GM19328 (cell line): ENCODE results near the gene KLHL28.
"Not testable (repeated sequence)": the region's sequence is repeated elsewhere in the genome, so short reads cannot be mapped to it uniquely, and the experiment has no call there.

ENCODE experiments used
- ATAC-seq: cut with Tn5 transposase; IDR thresholded peaks from one replicate; pipeline ENCODE4 v1.9.1; 2021; ENCODE audit warnings: mild to moderate bottlenecking, moderate library complexity; ENCODE audit not compliant: unreplicated experiment

KLHL28 gene

GRCh38 chr14:44897041-44897844 lies 64.5 kb downstream of the KLHL28 start:
- peak; percentile 93 for ATAC-seq

- ATAC-seq: no peak
Measured at GRCh38 chr14:44896275-44897040, 65.3 kb downstream of the KLHL28 start.

DNA sequence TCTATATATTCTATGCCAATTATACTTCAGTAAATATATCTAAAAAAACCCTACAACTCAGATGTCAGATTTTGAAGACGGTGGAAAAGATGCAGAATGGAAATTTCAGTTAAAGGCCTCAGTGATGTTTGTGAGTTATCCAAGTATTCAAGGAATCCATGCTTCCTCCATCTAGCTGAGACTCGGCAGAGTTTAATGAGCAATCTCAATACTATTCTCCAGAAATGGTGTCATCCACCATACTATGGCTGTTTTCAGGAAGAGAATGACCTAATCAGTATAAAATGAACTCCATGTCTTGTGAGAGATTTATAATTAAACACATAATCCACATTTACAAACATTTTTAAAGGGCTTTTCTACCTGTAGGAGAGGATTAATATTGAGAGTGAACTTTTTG lies 66.0 kb downstream of the KLHL28 start:
- ATAC-seq: no peak

DNA sequence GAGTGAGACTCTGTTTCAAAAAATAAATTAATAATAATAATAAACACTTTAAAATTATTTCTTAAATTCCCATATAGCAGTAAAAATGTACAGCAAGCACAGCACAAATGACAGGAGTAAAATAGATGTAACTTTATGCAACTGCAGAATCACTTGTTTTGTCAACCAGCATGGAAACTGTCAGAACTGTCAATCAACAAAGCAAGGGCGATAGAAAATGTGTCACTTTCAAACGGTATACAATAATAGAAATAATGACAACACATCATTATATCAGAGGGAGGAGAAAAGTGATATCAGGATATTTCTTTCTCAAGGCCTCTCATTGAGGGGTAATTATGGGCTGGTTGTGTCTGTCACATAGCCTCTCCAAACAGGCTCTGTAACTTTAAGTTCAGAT lies 68.2 kb downstream of the KLHL28 start:
- ATAC-seq: no peak

- not testable (repeated sequence) for ATAC-seq
Measured at GRCh38 chr14:44891726-44892372, 69.9 kb downstream of the KLHL28 start.

- no peak for ATAC-seq
Measured at GRCh38 chr14:44889595-44890471, 71.9 kb downstream of the KLHL28 start.

DNA sequence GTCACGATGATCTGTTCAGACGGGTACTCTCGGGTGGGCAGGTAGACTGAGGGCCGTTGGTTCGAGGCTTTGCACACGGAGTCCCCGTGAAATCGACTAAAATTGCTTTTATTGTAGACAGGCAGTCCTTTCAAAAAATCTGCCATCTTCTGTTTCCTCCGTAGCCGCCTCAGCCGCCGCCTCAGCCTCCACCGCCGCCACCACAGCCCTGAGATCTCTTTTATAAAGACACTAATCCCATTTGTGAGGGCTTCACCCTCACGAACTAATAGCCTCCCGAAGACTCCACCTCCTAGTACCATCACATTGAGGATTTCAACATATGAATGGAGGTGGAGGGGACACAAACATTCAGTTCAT lies 74.2 kb downstream of the KLHL28 start:
- no peak for ATAC-seq

DNA sequence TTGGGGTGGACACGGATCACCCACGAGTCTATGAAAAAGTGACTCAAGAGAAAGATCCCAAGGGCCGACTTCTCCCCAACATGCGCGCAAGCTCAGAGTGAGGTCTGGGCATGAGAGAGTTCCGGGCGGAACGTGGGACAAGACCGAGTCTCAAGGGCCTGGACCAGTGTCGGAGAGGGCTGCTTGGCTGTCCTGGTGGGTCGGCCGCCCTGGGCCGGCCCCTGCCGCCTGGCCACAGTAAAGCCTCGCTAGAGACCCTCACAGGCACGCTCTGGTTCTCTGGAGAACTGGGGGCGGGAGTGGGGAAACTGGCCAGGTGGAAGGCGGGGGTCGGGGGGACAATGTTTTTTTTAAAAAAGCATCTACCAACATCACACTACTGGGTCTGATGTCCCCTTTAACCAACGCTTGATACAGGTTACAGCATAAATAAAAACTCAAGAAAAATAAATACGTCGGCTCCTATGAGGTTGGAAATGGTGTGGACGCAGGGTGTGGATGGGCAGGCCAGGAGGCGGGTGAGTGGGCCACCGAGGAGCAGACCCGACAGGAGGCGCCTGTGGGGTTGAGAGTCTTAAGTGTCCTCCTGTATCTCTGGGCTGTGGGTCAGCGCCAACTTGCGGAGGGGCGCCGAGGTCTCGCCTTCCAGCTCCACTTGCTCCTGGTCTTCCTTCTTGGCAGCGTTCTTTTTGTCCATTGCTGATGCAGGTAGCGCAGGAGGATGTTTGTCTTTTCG lies 74.7 kb downstream of the KLHL28 start:
- no peak for ATAC-seq

- ATAC-seq: no peak
Measured at GRCh38 chr14:44880791-44881190, 81.0 kb downstream of the KLHL28 start.
